Measurements from ENCODE around the gene RAB27A.

RAB27A gene

DNA sequence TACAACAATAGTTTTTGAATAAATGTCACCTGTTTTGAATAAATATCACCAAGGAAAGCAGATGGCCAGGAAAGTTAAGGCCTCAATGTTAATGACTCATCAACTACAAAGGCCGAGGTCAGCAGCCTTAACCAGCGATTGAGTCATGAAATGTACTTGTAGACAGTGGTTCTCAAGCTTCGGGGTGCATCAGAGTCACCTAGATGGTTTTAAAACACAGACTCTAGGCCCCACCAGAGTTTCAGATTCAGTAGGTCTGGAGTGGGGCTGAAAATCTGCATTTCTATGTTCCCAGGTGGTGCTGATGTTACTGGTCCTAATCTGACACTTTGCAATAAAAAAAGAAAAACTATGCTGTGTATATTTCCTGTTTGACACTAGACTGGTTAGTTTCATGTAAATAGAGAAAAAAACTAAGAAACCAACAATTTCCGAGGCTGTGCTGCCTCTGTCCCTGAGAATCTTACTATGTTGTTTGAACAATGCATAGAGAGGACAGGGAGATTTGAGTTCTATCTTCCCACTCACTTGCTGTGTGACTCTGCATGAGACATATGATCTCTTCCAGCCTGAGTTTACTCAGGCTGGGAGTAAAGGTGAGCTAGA lies 9.8 kb downstream of the RAB27A start:
- no peaks in the 10 kb centered on the region for H3K27me3 ChIP-seq (ENCODE audit: control insufficient read depth, insufficient read depth, low read length)
- H3K4me3 ChIP-seq (ENCODE audit: low read depth, low read length), result no peak overlapping the region
- H3K9ac ChIP-seq (ENCODE audit: low read depth, low read length), result no peak overlapping the region
- H3K9me3 ChIP-seq (ENCODE audit: control insufficient read depth, insufficient read depth, low read length), result no peaks in the 10 kb centered on the region
- H3K4me1 ChIP-seq (ENCODE audit: control insufficient read depth, insufficient read depth, low read length), result no peaks in the 10 kb centered on the region
- no peaks in the 10 kb centered on the region for H3K36me3 ChIP-seq (ENCODE audit: control insufficient read depth, insufficient read depth, low read length)

DNA sequence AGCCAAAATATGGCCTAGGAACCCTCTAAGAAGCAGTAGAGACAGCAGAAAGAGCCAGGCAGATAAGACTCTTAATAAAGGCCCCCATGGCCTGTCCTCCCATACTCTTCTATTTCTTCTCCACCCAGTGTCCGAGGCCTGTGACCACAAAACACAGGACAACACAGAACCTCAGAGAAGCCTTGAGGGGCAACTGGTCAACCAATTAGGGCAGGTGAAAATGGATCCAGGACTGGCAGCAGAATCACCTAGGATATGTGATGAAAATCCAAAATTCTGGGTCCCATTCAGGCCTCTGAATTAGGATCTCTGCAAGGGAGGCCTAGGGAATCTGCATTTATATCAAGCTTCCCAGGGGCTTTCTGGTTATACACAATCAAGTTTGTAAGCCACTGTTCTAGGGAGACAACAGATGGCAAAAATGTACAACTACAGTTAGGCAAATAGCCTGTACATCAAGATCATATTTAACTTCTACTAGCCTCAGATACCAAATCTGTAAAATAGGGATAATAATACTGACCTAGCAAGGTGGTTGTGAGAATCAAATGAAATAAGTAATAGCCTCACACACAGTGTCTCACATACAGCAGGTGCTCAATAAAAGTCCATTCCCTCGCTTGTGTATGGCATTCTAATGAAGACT lies 10.4 kb downstream of the RAB27A start:
- Histone ChIP-seq H3K9me3 (ENCODE audit: control insufficient read depth, insufficient read depth, low read length) (no peaks in the 10 kb centered on the region), H3K36me3 (ENCODE audit: control insufficient read depth, insufficient read depth, low read length) (no peaks in the 10 kb centered on the region), H3K4me1 (ENCODE audit: control insufficient read depth, insufficient read depth, low read length) (no peaks in the 10 kb centered on the region), H3K9ac (ENCODE audit: low read depth, low read length) (no peak overlapping the region), H3K4me3 (ENCODE audit: low read depth, low read length) (no peak overlapping the region), H3K27me3 (ENCODE audit: control insufficient read depth, insufficient read depth, low read length) (no peaks in the 10 kb centered on the region)

- Histone ChIP-seq H3K9ac (ENCODE audit: low read depth, low read length) (no peak overlapping the region), H3K4me3 (ENCODE audit: low read depth, low read length) (no peak overlapping the region), H3K36me3 (ENCODE audit: control insufficient read depth, insufficient read depth, low read length) (no peaks in the 10 kb centered on the region), H3K4me1 (ENCODE audit: control insufficient read depth, insufficient read depth, low read length) (no peaks in the 10 kb centered on the region), H3K27me3 (ENCODE audit: control insufficient read depth, insufficient read depth, low read length) (no peaks in the 10 kb centered on the region), H3K9me3 (ENCODE audit: control insufficient read depth, insufficient read depth, low read length) (no peaks in the 10 kb centered on the region)
These were observed 11.9 kb downstream of the RAB27A start for GRCh38 chr15:55277715-55278114.

- no peak overlapping the region for H3K9ac ChIP-seq (ENCODE audit: low read depth, low read length)
- no peaks in the 10 kb centered on the region for H3K36me3 ChIP-seq (ENCODE audit: control insufficient read depth, insufficient read depth, low read length)
- H3K4me1 ChIP-seq (ENCODE audit: control insufficient read depth, insufficient read depth, low read length), result no peaks in the 10 kb centered on the region
- no peaks in the 10 kb centered on the region for H3K9me3 ChIP-seq (ENCODE audit: control insufficient read depth, insufficient read depth, low read length)
- no peaks in the 10 kb centered on the region for H3K27me3 ChIP-seq (ENCODE audit: control insufficient read depth, insufficient read depth, low read length)
- no peak overlapping the region for H3K4me3 ChIP-seq (ENCODE audit: low read depth, low read length)
These were observed 12.5 kb downstream of the RAB27A start for GRCh38 chr15:55277116-55277564.

- H3K4me1 ChIP-seq (ENCODE audit: control insufficient read depth, insufficient read depth, low read length), result no peaks in the 10 kb centered on the region
- no peaks in the 10 kb centered on the region for H3K9me3 ChIP-seq (ENCODE audit: control insufficient read depth, insufficient read depth, low read length)
- H3K4me3 ChIP-seq (ENCODE audit: low read depth, low read length), result no peak overlapping the region
- H3K36me3 ChIP-seq (ENCODE audit: control insufficient read depth, insufficient read depth, low read length), result no peaks in the 10 kb centered on the region
- no peaks in the 10 kb centered on the region for H3K27me3 ChIP-seq (ENCODE audit: control insufficient read depth, insufficient read depth, low read length)
- H3K9ac ChIP-seq (ENCODE audit: low read depth, low read length), result no peak overlapping the region
These were observed 13.3 kb downstream of the RAB27A start for GRCh38 chr15:55276324-55276723.

- Histone ChIP-seq H3K9ac (ENCODE audit: low read depth, low read length) (no peak overlapping the region), H3K36me3 (ENCODE audit: control insufficient read depth, insufficient read depth, low read length) (no peaks in the 10 kb centered on the region), H3K4me3 (ENCODE audit: low read depth, low read length) (no peak overlapping the region), H3K9me3 (ENCODE audit: control insufficient read depth, insufficient read depth, low read length) (no peaks in the 10 kb centered on the region), H3K27me3 (ENCODE audit: control insufficient read depth, insufficient read depth, low read length) (no peaks in the 10 kb centered on the region), H3K4me1 (ENCODE audit: control insufficient read depth, insufficient read depth, low read length) (no peaks in the 10 kb centered on the region)
These were observed 19.3 kb downstream of the RAB27A start for GRCh38 chr15:55270291-55270690.

DNA sequence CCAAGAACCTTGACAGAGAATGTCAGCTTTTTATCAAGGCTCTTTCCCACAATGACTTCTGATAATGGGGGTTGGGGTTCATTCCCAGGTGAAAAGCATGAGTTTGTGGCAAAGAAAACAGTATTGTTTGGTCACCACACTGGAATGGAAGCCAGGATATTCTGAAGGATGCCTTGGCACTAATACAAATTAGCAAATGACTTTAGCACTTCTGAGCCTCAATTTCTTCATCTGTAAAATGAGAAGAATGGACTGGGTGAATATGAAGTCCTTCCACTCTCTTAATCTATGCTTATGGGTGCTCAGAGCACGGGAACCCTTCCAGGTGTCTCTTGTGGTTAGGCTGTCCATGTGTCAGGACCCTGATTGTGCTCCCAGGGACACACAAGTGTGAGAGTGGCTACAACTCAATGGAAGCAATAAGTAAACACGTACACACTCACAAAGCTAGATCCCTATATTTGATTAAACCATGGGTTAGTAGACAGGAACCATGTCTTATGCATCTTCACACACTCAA lies 21.4 kb downstream of the RAB27A start:
- Histone ChIP-seq H3K27me3 (ENCODE audit: control insufficient read depth, insufficient read depth, low read length) (no peaks in the 10 kb centered on the region), H3K4me1 (ENCODE audit: control insufficient read depth, insufficient read depth, low read length) (no peaks in the 10 kb centered on the region), H3K9ac (ENCODE audit: low read depth, low read length) (no peak overlapping the region), H3K4me3 (ENCODE audit: low read depth, low read length) (no peak overlapping the region), H3K36me3 (ENCODE audit: control insufficient read depth, insufficient read depth, low read length) (no peaks in the 10 kb centered on the region), H3K9me3 (ENCODE audit: control insufficient read depth, insufficient read depth, low read length) (no peaks in the 10 kb centered on the region)

GRCh38 chr15:55267401-55268175 lies 22.0 kb downstream of the RAB27A start:
- no peak overlapping the region for H3K9ac ChIP-seq (ENCODE audit: low read depth, low read length)
- H3K4me1 ChIP-seq (ENCODE audit: control insufficient read depth, insufficient read depth, low read length), result no peaks in the 10 kb centered on the region
- no peak overlapping the region for H3K4me3 ChIP-seq (ENCODE audit: low read depth, low read length)
- H3K27me3 ChIP-seq (ENCODE audit: control insufficient read depth, insufficient read depth, low read length), result no peaks in the 10 kb centered on the region
- no peaks in the 10 kb centered on the region for H3K9me3 ChIP-seq (ENCODE audit: control insufficient read depth, insufficient read depth, low read length)
- H3K36me3 ChIP-seq (ENCODE audit: control insufficient read depth, insufficient read depth, low read length), result no peaks in the 10 kb centered on the region

DNA sequence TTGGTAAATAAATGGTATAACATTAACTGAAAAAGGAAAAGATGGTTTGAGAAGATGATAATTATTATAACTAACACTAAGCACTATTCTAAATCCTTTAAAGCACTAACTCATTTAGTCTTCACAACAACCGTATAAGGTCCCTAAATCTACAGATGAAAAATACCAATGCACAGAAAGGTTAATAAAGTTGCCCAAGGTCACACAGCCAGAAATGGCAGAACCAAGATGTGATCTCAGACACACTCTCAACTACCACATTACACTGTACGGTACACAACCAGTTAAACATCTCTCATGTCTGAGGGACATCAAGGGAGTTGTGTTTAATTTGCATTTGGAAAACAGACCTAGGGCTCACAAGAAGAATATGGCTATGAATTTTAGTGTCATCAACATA lies 23.1 kb downstream of the RAB27A start:
- no peaks in the 10 kb centered on the region for H3K36me3 ChIP-seq (ENCODE audit: control insufficient read depth, insufficient read depth, low read length)
- no peaks in the 10 kb centered on the region for H3K27me3 ChIP-seq (ENCODE audit: control insufficient read depth, insufficient read depth, low read length)
- H3K4me1 ChIP-seq (ENCODE audit: control insufficient read depth, insufficient read depth, low read length), result no peaks in the 10 kb centered on the region
- no peak overlapping the region for H3K9ac ChIP-seq (ENCODE audit: low read depth, low read length)
- no peak overlapping the region for H3K4me3 ChIP-seq (ENCODE audit: low read depth, low read length)
- H3K9me3 ChIP-seq (ENCODE audit: control insufficient read depth, insufficient read depth, low read length), result no peaks in the 10 kb centered on the region

DNA sequence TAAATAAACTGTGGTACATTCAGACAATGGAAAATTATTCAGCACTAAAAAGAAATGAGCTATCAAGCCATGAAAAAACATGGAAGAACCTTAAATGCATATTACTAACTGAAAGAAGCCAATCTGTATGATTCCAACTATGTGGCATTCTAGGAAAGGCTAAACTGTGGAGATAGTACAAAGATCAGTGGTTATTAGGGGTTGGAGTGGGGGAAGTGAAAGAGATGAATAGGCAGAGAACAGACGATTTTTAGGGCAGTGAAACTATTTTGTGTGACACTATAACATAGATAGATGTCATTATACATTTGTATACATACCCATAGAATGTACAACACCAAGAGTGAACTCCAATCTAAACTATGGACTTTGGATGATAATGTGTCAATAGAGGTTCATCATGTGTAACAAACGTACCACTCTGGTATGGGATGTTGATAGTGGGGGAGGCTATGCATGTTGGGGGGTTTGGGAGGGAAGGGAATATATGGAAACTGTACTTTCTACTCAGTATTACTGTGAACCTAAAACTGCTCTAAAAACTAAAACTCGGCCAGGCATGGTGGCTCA lies 29.0 kb downstream of the RAB27A start:
- H3K36me3 ChIP-seq (ENCODE audit: control insufficient read depth, insufficient read depth, low read length), result no peaks in the 10 kb centered on the region
- no peaks in the 10 kb centered on the region for H3K9me3 ChIP-seq (ENCODE audit: control insufficient read depth, insufficient read depth, low read length)
- no peak overlapping the region for H3K4me3 ChIP-seq (ENCODE audit: low read depth, low read length)
- H3K9ac ChIP-seq (ENCODE audit: low read depth, low read length), result no peak overlapping the region
- no peaks in the 10 kb centered on the region for H3K27me3 ChIP-seq (ENCODE audit: control insufficient read depth, insufficient read depth, low read length)
- no peaks in the 10 kb centered on the region for H3K4me1 ChIP-seq (ENCODE audit: control insufficient read depth, insufficient read depth, low read length)

- H3K9me3 ChIP-seq (ENCODE audit: control insufficient read depth, insufficient read depth, low read length), result no peaks in the 10 kb centered on the region
- H3K4me1 ChIP-seq (ENCODE audit: control insufficient read depth, insufficient read depth, low read length), result no peaks in the 10 kb centered on the region
- no peaks in the 10 kb centered on the region for H3K36me3 ChIP-seq (ENCODE audit: control insufficient read depth, insufficient read depth, low read length)
These were observed 31.7 kb downstream of the RAB27A start for GRCh38 chr15:55257938-55258337.

More at GRCh38 chr15:55257938-55258337, 31.7 kb downstream of the RAB27A start:
- no peaks in the 10 kb centered on the region for H3K27me3 ChIP-seq (ENCODE audit: control insufficient read depth, insufficient read depth, low read length)
- no peak overlapping the region for H3K9ac ChIP-seq (ENCODE audit: low read depth, low read length)
- no peak overlapping the region for H3K4me3 ChIP-seq (ENCODE audit: low read depth, low read length)

Data from iPS-15b (cell line).